A549 (cell line): Measurements from ENCODE around the gene CYP19A1.

ENCODE experiments used
- CTCF ChIP-seq: fragments of >200 bp; sonication (Bioruptor Twin); formaldehyde crosslinking; IDR thresholded peaks from 3 replicates; pipeline ENCODE4 v1.5.1; 2016
- POLR2A ChIP-seq: IDR thresholded peaks from 2 replicates; pipeline ENCODE4 v1.6.1; 2012; ENCODE audit warnings: mild to moderate bottlenecking, low read length

GRCh38 chr15:51183076-51183475 is 155.3 kb downstream of the CYP19A1 start:
- TF ChIP-seq CTCF (no peak), POLR2A (no peak)
